Peyer's patch (tissue), 4 donors: ENCODE measurements around the gene SNRPD1. TPM values are rescaled to one million over a fixed set of nuclear protein-coding genes. Genes with fewer than 3 reads are reported as not detected.

Experiments
- DNase-seq, 3 donors: peaks; one replicate each; pipeline ENCODE4 v3.0.0-alpha.2; 2017 to 2019
- H3K27ac ChIP-seq, 4 donors: fragments of 200-600 bp; sonication (generic); one replicate each; pipeline ENCODE4 v1.5.1; 2016 to 2019
- H3K27me3 ChIP-seq, 2 donors: fragments of 200-600 bp; sonication (generic); one replicate each; pipeline ENCODE4 v1.5.1; 2019
- H3K36me3 ChIP-seq, 3 donors: fragments of 200-600 bp; sonication (generic); one replicate each; pipeline ENCODE4 v1.5.1; 2016 to 2019
- H3K4me1 ChIP-seq, 4 donors: fragments of 200-600 bp; sonication (generic); one replicate each; pipeline ENCODE4 v1.5.1; 2016 to 2019
- H3K4me3 ChIP-seq, 4 donors: fragments of 200-600 bp; sonication (generic); 1 replicate in 3 of 4; 2 replicates in 1 of 4; pipeline ENCODE4 v1.5.1; 2016 to 2019; ENCODE audit warnings: mild to moderate bottlenecking in 1 of 4
- H3K9me3 ChIP-seq, 4 donors: fragments of 200-600 bp; sonication (generic); one replicate each; pipeline ENCODE4 v1.5.1; 2016 to 2019; ENCODE audit warnings: mild to moderate bottlenecking in 1 of 4
- POLR2A ChIP-seq, 2 donors: fragments of 450-650 bp; IDR thresholded peaks; one replicate each; pipeline ENCODE4 v1.5.1; 2017; ENCODE audit warnings: antibody characterized with exemption in 2 of 2, mild to moderate bottlenecking in 2 of 2, moderate library complexity in 2 of 2
- total RNA-seq, 4 donors: library from RNA; depleted of rRNA; stranded (reverse); fragments of >200 nt; gene quantifications; one replicate each; pipeline ENCODE4 v1.1.0, GENCODE V29; 2016
- TF ChIP-seq, protein P1 (sequence below), 6 experiments: fragments of 450-650 bp in 4 of 6; fragments of 200-600 bp in 2 of 6; sonication (generic) in 1 of 6; IDR thresholded peaks; one replicate each; pipeline ENCODE4 v1.5.1; 2017 to 2019; ENCODE audit warnings: antibody characterized with exemption in 6 of 6, mild to moderate bottlenecking in 3 of 6, moderate library complexity in 1 of 6

Gene SNRPD1
- total RNA-seq, 4 donors from 2014 or later, result 3.4 to 11.6 (median 5.0) TPM

DNA sequence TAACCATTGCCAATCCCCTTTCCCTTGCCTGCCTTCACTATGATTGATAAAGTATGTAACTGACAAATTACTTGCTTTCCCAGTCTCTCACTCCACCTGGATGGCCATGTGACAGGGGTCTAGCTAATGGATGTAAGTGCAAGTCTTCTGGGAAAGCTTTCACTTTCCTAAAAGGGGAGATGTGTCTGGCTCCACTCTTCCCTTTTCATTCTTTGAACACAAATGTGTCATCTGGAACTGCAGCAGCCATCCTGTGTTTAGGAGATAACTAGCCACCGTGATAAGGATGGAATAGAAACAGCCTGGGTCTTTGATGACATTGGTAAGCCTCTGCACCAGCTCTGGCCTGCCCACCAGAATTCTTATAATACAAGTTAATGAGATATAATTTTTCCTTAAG lies 38.2 kb downstream of the SNRPD1 start:
- no peak for DNase-seq
- peaks cover 0 to under 1% (median 0%) of the 10 kb centered on the region in 3 donors for H3K36me3 ChIP-seq
- no peak for TF ChIP-seq POLR2A (IDR thresholded peaks at IDR 0.05)
- TF ChIP-seq, protein P1, sequence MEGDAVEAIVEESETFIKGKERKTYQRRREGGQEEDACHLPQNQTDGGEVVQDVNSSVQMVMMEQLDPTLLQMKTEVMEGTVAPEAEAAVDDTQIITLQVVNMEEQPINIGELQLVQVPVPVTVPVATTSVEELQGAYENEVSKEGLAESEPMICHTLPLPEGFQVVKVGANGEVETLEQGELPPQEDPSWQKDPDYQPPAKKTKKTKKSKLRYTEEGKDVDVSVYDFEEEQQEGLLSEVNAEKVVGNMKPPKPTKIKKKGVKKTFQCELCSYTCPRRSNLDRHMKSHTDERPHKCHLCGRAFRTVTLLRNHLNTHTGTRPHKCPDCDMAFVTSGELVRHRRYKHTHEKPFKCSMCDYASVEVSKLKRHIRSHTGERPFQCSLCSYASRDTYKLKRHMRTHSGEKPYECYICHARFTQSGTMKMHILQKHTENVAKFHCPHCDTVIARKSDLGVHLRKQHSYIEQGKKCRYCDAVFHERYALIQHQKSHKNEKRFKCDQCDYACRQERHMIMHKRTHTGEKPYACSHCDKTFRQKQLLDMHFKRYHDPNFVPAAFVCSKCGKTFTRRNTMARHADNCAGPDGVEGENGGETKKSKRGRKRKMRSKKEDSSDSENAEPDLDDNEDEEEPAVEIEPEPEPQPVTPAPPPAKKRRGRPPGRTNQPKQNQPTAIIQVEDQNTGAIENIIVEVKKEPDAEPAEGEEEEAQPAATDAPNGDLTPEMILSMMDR (IDR thresholded peaks at IDR 0.05), result no peak
- H3K27ac ChIP-seq, result no peak overlapping the region
- H3K4me1 ChIP-seq, result no peaks in the 10 kb centered on the region
- no peaks in the 10 kb centered on the region for H3K9me3 ChIP-seq
- no peaks in the 10 kb centered on the region for H3K27me3 ChIP-seq
- H3K4me3 ChIP-seq, result no peak overlapping the region

DNA sequence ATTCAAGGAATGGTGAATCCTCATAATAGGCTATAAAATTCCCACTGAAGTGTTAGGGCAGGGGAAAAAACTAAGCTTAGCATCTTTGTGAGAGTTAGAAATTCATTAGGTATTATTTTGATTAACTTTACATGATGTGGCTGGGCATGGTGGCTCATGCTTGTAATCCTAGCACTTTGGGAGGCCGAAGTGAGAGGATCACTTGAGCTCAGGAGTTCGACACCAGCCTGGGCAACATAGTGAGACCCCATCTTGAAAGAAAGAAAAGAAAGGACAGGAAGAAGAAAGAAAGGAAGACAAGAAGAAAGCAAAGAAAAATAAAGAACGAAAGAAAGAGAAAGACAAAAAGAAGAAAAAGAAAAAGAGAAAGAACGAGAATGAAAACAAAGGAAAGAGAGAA lies 40.0 kb downstream of the SNRPD1 start:
- DNase-seq, result no peak
- Histone ChIP-seq H3K36me3 (peaks cover 0 to 12% (median 0%) of the 10 kb centered on the region in 3 donors), H3K9me3 (no peaks in the 10 kb centered on the region), H3K4me1 (no peaks in the 10 kb centered on the region), H3K4me3 (no peak overlapping the region), H3K27ac (no peak overlapping the region), H3K27me3 (no peaks in the 10 kb centered on the region)
- no peak for TF ChIP-seq POLR2A (IDR thresholded peaks at IDR 0.05)

DNA sequence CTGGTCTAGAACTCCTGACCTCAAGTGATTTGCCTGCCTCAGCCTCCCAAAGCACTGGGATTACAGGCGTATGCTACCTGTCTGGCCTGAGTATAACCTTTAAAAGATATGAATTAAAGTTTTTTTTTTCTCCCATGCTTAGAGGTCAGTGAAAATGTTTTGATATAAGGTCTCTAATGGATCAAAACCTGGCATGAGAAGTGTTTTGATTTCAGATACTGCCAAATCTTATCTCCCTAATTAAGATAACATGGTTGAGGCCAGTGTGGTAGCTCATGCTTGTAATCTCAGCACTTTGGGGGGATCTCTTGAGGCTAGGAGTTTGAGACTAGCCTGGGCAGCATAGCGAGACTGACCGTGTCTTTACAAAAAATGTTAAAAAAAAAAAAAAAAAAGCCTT lies 41.2 kb downstream of the SNRPD1 start:
- no peak overlapping the region for H3K4me3 ChIP-seq
- H3K9me3 ChIP-seq, result no peaks in the 10 kb centered on the region
- no peak overlapping the region for H3K27ac ChIP-seq
- no peaks in the 10 kb centered on the region for H3K4me1 ChIP-seq
- peaks cover 0 to 12% (median 0%) of the 10 kb centered on the region in 3 donors for H3K36me3 ChIP-seq
- H3K27me3 ChIP-seq, result no peaks in the 10 kb centered on the region
- no peak for TF ChIP-seq POLR2A (IDR thresholded peaks at IDR 0.05)
- TF ChIP-seq, protein P1 (IDR thresholded peaks at IDR 0.05), result no peak
- DNase-seq, result no peak

DNA sequence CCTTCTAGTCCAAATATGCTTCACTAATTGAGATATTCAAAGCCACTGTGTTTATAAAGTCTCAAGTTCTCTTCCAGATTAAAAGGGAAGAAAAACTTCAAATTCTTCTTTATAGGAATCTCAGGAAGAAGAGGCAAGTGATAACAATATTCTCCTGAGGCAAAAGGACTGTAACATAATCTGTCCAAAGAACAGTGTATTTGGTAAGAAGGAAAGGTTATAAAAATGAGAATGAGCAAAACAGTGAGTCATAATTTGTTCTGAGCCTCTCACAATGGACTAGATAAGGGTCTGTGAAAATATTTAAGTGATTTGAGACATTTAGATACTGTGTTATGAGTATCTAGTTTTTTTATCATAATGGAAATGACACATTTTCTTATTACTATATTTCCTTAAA lies 44.3 kb downstream of the SNRPD1 start:
- DNase-seq, result no peak
- peaks cover 0 to 12% (median 0%) of the 10 kb centered on the region in 3 donors for H3K36me3 ChIP-seq
- no peak overlapping the region for H3K27ac ChIP-seq
- H3K4me1 ChIP-seq, result no peaks in the 10 kb centered on the region
- H3K4me3 ChIP-seq, result no peak overlapping the region
- H3K9me3 ChIP-seq, result no peaks in the 10 kb centered on the region
- no peaks in the 10 kb centered on the region for H3K27me3 ChIP-seq
- no peak for TF ChIP-seq POLR2A (IDR thresholded peaks at IDR 0.05)

DNA sequence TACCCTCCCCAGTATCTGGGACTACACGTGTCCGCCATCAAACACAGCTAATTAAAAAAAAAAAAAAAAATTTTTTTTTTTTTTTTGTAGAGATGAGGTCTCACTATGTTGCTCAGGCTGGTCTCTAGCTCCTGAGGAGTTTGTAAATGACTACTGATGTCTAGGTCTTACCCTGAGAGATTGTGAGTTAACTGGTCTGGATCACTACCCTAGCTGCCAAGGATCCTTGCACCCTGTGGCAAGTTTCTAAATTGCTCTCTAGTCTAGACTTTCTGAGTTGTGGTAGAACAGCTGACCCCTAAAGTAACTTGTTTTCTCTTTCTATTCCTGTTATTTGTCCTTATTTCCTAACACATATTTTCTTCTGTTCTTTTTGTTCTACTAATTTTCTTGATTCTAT lies 48.0 kb downstream of the SNRPD1 start:
- H3K4me3 ChIP-seq, result no peak overlapping the region
- TF ChIP-seq, protein P1 (IDR thresholded peaks at IDR 0.05), result no peak
- TF ChIP-seq POLR2A (IDR thresholded peaks at IDR 0.05), result no peak
- H3K4me1 ChIP-seq, result no peaks in the 10 kb centered on the region
- H3K9me3 ChIP-seq, result no peaks in the 10 kb centered on the region
- no peak for DNase-seq
- H3K27ac ChIP-seq, result no peak overlapping the region
- peaks cover 0 to 31% (median 0%) of the 10 kb centered on the region in 3 donors for H3K36me3 ChIP-seq
- H3K27me3 ChIP-seq, result no peaks in the 10 kb centered on the region

DNA sequence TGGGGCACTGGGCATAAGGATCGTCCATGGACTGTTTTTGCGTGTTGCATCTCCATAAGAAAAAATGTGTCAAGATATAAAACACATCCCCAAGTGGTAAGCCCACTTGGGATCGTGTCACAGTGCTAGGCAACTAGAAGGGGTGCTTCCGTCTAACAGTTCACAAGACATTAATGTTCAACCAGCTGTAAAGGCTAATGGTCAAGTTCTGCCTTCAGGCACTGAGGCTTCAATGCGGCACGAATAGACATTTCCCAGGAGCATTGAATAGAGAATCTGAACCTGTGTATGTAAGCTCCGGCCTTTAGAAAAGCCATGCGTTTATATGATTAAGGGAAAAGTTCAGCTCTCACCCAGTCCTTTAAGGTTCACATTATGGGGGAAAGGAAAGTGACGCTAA lies 50.5 kb downstream of the SNRPD1 start:
- Histone ChIP-seq H3K27me3 (no peaks in the 10 kb centered on the region), H3K4me3 (no peak overlapping the region), H3K27ac (no peak overlapping the region), H3K9me3 (no peaks in the 10 kb centered on the region), H3K4me1 (no peaks in the 10 kb centered on the region), H3K36me3 (peaks cover 0 to 19% (median 0%) of the 10 kb centered on the region in 3 donors)
- DNase-seq, result no peak
- TF ChIP-seq POLR2A (IDR thresholded peaks at IDR 0.05), result no peak
- TF ChIP-seq, protein P1 (IDR thresholded peaks at IDR 0.05), result no peak

DNA sequence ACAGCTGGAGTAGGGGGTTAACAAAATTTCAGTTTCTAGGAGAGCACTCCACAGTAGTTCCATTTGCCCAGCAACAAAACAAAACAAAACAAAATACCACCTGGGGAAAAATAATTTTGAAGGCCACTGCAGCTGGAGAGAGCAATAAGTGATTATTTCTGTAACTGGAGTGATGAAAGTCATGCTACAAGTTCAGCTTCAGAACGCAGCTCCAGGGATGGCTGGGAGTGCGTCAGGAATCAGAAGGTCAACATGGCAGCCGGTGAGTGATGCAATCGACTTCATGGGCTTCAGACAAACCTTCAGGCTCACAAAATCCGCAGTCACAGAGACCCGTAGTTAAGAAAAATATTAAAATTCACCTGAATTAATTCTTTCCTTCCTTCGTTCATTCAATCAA lies 51.5 kb downstream of the SNRPD1 start:
- TF ChIP-seq POLR2A (IDR thresholded peaks at IDR 0.05), result no peak
- TF ChIP-seq, protein P1 (IDR thresholded peaks at IDR 0.05), result no peak
- peaks cover 0 to 2% (median 0%) of the 10 kb centered on the region in 4 donors for H3K4me1 ChIP-seq
- H3K36me3 ChIP-seq, result peaks cover 0 to 19% (median 0%) of the 10 kb centered on the region in 3 donors
- no peak for DNase-seq
- H3K27ac ChIP-seq, result no peak overlapping the region
- no peaks in the 10 kb centered on the region for H3K9me3 ChIP-seq
- no peaks in the 10 kb centered on the region for H3K27me3 ChIP-seq
- no peak overlapping the region for H3K4me3 ChIP-seq
